ENCODE results near the gene GPR84. TPM values are rescaled to one million over a fixed set of nuclear protein-coding genes. Genes with fewer than 3 reads are reported as not detected.
A peak's percentile ranks its signal among the peaks of the same experiment; 100 is the strongest.

GPR84 gene
- total and polyA plus RNA-seq, 9 of the 15 experiments (the other 6 are each of a cell fraction or from before 2014, with no cell fraction given) = 0.07 to 0.18 (median 0.11) TPM; not detected in 5

DNA sequence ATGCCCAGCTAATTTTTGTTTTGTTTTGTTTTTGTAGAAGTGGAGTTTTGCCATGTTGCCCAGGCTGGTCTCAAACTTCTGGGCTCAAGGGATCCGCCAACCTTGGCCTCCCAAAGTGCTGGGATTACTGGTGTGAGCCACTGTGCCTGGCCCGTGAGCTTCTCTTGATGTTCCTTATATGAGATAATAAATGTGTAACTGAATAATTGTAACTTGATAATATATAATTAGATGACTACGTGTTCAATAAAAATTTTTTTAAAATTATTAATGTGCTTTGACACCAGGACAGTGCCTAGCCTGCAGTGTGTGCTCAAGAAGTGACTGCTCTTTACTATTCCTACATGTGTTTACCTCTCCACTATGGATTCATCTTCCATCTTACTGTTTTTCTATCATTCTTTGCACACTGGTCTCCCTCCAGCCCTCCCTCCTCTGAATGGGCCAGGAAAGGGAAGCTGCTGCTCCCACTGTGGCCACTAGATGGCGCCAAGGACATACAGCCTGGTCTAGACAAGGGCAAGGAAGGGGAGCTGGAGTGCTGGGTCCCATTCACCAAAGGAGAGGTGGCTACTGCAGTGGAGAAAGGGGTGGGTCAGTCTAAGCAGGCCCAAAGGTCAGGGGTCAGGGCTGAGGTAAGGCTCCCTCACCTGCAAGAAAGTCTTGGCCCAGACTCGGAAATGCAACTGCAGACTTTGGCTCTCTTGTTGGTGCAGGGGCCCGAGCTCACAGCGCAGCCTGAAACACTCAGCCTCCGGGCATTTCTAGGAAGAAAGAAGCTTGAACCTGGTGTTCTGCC is 34.9 kb upstream of the GPR84 start (continued):
- TF ChIP-seq, protein P1, sequence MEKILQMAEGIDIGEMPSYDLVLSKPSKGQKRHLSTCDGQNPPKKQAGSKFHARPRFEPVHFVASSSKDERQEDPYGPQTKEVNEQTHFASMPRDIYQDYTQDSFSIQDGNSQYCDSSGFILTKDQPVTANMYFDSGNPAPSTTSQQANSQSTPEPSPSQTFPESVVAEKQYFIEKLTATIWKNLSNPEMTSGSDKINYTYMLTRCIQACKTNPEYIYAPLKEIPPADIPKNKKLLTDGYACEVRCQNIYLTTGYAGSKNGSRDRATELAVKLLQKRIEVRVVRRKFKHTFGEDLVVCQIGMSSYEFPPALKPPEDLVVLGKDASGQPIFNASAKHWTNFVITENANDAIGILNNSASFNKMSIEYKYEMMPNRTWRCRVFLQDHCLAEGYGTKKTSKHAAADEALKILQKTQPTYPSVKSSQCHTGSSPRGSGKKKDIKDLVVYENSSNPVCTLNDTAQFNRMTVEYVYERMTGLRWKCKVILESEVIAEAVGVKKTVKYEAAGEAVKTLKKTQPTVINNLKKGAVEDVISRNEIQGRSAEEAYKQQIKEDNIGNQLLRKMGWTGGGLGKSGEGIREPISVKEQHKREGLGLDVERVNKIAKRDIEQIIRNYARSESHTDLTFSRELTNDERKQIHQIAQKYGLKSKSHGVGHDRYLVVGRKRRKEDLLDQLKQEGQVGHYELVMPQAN (IDR thresholded peaks at IDR 0.05; ENCODE audit: borderline replicate concordance) = no peak
- TF ChIP-seq DDX20 (tag; IDR thresholded peaks at IDR 0.05; ENCODE audit: low read depth) = no peak
- no peak for TF ChIP-seq KAT8 (IDR thresholded peaks at IDR 0.05; ENCODE audit: low read depth)
- TF ChIP-seq IRF2 (CRISPR knock-in tag; IDR thresholded peaks at IDR 0.05) = no peak
- TF ChIP-seq POLR2AphosphoS2 (IDR thresholded peaks at IDR 0.05; ENCODE audit: low read length) = 0 out of 2 replicates have a peak, but pooled peaks have one; percentile 44
- TF ChIP-seq, protein P2, sequence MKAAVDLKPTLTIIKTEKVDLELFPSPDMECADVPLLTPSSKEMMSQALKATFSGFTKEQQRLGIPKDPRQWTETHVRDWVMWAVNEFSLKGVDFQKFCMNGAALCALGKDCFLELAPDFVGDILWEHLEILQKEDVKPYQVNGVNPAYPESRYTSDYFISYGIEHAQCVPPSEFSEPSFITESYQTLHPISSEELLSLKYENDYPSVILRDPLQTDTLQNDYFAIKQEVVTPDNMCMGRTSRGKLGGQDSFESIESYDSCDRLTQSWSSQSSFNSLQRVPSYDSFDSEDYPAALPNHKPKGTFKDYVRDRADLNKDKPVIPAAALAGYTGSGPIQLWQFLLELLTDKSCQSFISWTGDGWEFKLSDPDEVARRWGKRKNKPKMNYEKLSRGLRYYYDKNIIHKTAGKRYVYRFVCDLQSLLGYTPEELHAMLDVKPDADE (conservative IDR thresholded peaks at IDR 0.05; ENCODE audit: control insufficient read depth, low read depth, low read length) = no peak
- TF ChIP-seq, protein P3, sequence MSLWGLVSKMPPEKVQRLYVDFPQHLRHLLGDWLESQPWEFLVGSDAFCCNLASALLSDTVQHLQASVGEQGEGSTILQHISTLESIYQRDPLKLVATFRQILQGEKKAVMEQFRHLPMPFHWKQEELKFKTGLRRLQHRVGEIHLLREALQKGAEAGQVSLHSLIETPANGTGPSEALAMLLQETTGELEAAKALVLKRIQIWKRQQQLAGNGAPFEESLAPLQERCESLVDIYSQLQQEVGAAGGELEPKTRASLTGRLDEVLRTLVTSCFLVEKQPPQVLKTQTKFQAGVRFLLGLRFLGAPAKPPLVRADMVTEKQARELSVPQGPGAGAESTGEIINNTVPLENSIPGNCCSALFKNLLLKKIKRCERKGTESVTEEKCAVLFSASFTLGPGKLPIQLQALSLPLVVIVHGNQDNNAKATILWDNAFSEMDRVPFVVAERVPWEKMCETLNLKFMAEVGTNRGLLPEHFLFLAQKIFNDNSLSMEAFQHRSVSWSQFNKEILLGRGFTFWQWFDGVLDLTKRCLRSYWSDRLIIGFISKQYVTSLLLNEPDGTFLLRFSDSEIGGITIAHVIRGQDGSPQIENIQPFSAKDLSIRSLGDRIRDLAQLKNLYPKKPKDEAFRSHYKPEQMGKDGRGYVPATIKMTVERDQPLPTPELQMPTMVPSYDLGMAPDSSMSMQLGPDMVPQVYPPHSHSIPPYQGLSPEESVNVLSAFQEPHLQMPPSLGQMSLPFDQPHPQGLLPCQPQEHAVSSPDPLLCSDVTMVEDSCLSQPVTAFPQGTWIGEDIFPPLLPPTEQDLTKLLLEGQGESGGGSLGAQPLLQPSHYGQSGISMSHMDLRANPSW (CRISPR knock-in tag; IDR thresholded peaks at IDR 0.05) = peak; percentile 52; the same call in 1 of the 2 replicates
- TF ChIP-seq, protein P4, sequence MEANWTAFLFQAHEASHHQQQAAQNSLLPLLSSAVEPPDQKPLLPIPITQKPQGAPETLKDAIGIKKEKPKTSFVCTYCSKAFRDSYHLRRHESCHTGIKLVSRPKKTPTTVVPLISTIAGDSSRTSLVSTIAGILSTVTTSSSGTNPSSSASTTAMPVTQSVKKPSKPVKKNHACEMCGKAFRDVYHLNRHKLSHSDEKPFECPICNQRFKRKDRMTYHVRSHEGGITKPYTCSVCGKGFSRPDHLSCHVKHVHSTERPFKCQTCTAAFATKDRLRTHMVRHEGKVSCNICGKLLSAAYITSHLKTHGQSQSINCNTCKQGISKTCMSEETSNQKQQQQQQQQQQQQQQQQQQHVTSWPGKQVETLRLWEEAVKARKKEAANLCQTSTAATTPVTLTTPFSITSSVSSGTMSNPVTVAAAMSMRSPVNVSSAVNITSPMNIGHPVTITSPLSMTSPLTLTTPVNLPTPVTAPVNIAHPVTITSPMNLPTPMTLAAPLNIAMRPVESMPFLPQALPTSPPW (CRISPR knock-in tag; IDR thresholded peaks at IDR 0.05) = peak; percentile 76
- peak; percentile 54; the same call in 1 of the 2 replicates for TF ChIP-seq JUND (IDR thresholded peaks at IDR 0.05; ENCODE audit: borderline replicate concordance, low read depth, low read length)
- TF ChIP-seq JUND (tag; IDR thresholded peaks at IDR 0.05; ENCODE audit: borderline replicate concordance, low read depth, low read length) = no peak; the same call in 2 of the 3 replicates
- TF ChIP-seq SIRT6 (IDR thresholded peaks at IDR 0.05; ENCODE audit: low read depth, low read length) = no peak
- TF ChIP-seq ZNF586 (CRISPR knock-in tag; conservative IDR thresholded peaks at IDR 0.05) = no peak
- TF ChIP-seq, protein P5, sequence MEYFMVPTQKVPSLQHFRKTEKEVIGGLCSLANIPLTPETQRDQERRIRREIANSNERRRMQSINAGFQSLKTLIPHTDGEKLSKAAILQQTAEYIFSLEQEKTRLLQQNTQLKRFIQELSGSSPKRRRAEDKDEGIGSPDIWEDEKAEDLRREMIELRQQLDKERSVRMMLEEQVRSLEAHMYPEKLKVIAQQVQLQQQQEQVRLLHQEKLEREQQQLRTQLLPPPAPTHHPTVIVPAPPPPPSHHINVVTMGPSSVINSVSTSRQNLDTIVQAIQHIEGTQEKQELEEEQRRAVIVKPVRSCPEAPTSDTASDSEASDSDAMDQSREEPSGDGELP (CRISPR knock-in tag; IDR thresholded peaks at IDR 0.05; ENCODE audit: borderline replicate concordance) = peak; percentile 59; the same call in 1 of the 2 replicates
- TF ChIP-seq, protein P6, sequence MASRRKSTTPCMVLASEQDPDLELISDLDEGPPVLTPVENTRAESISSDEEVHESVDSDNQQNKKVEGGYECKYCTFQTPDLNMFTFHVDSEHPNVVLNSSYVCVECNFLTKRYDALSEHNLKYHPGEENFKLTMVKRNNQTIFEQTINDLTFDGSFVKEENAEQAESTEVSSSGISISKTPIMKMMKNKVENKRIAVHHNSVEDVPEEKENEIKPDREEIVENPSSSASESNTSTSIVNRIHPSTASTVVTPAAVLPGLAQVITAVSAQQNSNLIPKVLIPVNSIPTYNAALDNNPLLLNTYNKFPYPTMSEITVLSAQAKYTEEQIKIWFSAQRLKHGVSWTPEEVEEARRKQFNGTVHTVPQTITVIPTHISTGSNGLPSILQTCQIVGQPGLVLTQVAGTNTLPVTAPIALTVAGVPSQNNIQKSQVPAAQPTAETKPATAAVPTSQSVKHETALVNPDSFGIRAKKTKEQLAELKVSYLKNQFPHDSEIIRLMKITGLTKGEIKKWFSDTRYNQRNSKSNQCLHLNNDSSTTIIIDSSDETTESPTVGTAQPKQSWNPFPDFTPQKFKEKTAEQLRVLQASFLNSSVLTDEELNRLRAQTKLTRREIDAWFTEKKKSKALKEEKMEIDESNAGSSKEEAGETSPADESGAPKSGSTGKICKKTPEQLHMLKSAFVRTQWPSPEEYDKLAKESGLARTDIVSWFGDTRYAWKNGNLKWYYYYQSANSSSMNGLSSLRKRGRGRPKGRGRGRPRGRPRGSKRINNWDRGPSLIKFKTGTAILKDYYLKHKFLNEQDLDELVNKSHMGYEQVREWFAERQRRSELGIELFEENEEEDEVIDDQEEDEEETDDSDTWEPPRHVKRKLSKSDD (conservative IDR thresholded peaks at IDR 0.05; ENCODE audit: low read length) = no peak

Data from K562 (cell line).